Measurements from ENCODE around the gene XPNPEP3. TPM values are rescaled to one million over a fixed set of nuclear protein-coding genes. Genes with fewer than 3 reads are reported as not detected.
"Not testable (repeated sequence)": the region's sequence is repeated elsewhere in the genome, so short reads cannot be mapped to it uniquely, and the experiment has no call there.

The XPNPEP3 gene
- total RNA-seq, 1 donor from 2014 or later: 5.5 TPM

DNA sequence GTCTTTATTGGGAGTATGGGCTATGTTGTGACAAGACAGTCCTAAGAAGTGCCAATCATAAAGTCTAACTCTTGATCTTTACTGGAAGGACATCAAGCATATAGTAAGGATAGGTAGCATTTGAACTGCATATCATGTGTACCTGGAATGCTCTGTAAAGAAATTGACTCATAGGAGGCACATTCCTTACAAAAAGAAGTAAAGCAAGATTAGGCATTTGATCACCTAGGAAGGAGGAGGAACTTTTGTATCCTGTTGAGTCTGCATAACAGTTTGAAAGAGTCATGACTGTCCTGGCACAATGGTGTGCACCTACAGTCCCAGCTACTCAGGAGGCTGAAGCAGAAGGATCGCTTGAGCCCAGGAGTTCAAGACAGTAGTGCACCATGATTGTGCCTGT lies 47.2 kb downstream of the XPNPEP3 start:
- peaks cover 5% of the 10 kb centered on the region for H3K36me3 ChIP-seq (ENCODE audit: control insufficient read depth, insufficient read depth, low read length)
- peak; percentile 71 for DNase-seq (ENCODE audit: low read depth)
- no peak for FAIRE-seq
- H3K27me3 ChIP-seq (ENCODE audit: control insufficient read depth, insufficient read depth, low read length): no peaks in the 10 kb centered on the region
- TF ChIP-seq, protein P1, sequence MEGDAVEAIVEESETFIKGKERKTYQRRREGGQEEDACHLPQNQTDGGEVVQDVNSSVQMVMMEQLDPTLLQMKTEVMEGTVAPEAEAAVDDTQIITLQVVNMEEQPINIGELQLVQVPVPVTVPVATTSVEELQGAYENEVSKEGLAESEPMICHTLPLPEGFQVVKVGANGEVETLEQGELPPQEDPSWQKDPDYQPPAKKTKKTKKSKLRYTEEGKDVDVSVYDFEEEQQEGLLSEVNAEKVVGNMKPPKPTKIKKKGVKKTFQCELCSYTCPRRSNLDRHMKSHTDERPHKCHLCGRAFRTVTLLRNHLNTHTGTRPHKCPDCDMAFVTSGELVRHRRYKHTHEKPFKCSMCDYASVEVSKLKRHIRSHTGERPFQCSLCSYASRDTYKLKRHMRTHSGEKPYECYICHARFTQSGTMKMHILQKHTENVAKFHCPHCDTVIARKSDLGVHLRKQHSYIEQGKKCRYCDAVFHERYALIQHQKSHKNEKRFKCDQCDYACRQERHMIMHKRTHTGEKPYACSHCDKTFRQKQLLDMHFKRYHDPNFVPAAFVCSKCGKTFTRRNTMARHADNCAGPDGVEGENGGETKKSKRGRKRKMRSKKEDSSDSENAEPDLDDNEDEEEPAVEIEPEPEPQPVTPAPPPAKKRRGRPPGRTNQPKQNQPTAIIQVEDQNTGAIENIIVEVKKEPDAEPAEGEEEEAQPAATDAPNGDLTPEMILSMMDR (IDR thresholded peaks at IDR 0.05; ENCODE audit: insufficient read depth, low read length, severe bottlenecking): no peak
- no peak overlapping the region for H3K4me3 ChIP-seq (ENCODE audit: low read depth, low read length)

DNA sequence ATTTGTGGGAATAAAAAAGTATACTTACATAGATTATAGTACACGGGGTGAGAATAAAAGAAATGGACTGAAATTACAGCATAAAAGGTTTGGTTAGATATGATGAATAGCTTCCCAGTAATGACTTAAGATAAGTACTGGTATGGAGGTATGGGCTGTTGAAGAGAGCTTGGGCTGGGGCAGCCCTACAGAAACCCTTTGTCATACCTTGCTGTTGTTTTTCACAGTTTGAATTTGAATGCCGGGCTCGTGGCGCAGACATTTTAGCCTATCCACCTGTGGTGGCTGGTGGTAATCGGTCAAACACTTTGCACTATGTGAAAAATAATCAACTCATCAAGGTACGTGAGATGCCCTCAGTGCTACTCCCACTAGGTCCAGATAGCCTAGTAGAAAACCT lies 51.9 kb downstream of the XPNPEP3 start:
- FAIRE-seq: no peak
- TF ChIP-seq, protein P1 (IDR thresholded peaks at IDR 0.05; ENCODE audit: insufficient read depth, low read length, severe bottlenecking): no peak
- H3K4me3 ChIP-seq (ENCODE audit: low read depth, low read length): no peak overlapping the region
- no peaks in the 10 kb centered on the region for H3K27me3 ChIP-seq (ENCODE audit: control insufficient read depth, insufficient read depth, low read length)
- DNase-seq (ENCODE audit: low read depth): no peak
- H3K36me3 ChIP-seq (ENCODE audit: control insufficient read depth, insufficient read depth, low read length): peaks cover 4% of the 10 kb centered on the region

DNA sequence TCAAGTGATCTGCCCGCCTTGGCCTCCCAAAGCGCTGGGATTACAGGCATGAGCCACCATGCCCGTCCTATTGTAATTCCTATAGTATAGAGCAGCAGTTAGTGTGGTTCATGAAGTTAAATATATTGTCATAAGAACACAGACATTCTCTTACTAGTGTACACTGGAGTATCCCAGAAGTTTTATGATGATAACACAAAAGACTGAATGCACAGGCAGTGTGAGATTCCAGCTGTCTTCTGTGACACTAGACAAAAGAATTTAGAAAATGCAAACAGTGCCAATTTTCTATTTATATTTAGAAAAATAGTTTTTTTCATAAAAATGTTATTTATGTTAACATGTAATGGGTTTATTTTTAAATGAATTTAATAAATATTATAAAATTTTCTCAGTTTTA lies 54.8 kb downstream of the XPNPEP3 start:
- no peak for DNase-seq (ENCODE audit: low read depth)
- FAIRE-seq: no peak
- TF ChIP-seq, protein P1 (IDR thresholded peaks at IDR 0.05; ENCODE audit: insufficient read depth, low read length, severe bottlenecking): no peak
- peaks cover 5% of the 10 kb centered on the region for H3K36me3 ChIP-seq (ENCODE audit: control insufficient read depth, insufficient read depth, low read length)
- H3K4me3 ChIP-seq (ENCODE audit: low read depth, low read length): no peak overlapping the region
- no peaks in the 10 kb centered on the region for H3K27me3 ChIP-seq (ENCODE audit: control insufficient read depth, insufficient read depth, low read length)

DNA sequence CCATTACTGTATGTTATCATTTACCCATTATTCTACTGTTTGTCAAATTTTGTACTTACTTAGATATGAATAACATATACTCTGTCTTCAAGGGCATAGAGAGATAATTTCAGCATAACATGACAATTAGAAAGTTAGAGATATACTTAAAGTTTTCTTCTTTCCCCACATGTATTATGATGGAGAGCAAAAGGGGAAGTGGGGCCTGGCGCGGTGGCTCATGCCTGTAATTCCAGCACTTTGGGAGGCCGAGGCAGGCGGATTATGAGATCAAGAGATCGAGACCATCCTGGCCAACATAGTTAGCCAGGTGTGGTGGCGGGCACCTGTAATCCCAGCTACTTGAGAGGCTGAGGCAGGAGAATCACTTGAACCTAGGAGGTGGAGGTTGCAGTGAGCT lies 56.0 kb downstream of the XPNPEP3 start:
- DNase-seq (ENCODE audit: low read depth); H3K36me3 ChIP-seq (ENCODE audit: control insufficient read depth, insufficient read depth, low read length); FAIRE-seq; H3K4me3 ChIP-seq (ENCODE audit: low read depth, low read length); H3K27me3 ChIP-seq (ENCODE audit: control insufficient read depth, insufficient read depth, low read length): not testable (repeated sequence)

DNA sequence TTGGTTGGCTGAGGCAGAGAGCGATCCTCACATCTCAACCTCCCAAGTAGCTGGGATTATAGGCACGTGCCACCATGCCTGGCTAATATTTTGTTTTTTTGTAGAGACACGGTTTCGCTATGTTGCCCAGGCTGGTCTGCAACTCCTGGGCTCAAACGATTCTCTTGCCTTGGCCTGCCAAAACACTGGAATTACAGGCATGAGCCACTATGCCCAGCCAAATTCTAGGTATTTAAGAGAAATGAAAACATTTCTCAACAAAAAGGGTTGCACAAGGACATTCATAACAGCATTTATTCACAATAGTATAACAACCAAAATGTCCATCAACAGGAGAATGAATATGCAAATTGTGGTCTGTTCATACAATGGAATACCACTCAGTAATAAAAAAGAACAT lies 62.5 kb downstream of the XPNPEP3 start:
- Histone ChIP-seq H3K36me3 (ENCODE audit: control insufficient read depth, insufficient read depth, low read length) (peaks cover 6% of the 10 kb centered on the region), H3K4me3 (ENCODE audit: low read depth, low read length) (no peak overlapping the region), H3K27me3 (ENCODE audit: control insufficient read depth, insufficient read depth, low read length) (no peaks in the 10 kb centered on the region)
- DNase-seq (ENCODE audit: low read depth) (no peak), FAIRE-seq (no peak)
- TF ChIP-seq, protein P1 (IDR thresholded peaks at IDR 0.05; ENCODE audit: insufficient read depth, low read length, severe bottlenecking): no peak

DNA sequence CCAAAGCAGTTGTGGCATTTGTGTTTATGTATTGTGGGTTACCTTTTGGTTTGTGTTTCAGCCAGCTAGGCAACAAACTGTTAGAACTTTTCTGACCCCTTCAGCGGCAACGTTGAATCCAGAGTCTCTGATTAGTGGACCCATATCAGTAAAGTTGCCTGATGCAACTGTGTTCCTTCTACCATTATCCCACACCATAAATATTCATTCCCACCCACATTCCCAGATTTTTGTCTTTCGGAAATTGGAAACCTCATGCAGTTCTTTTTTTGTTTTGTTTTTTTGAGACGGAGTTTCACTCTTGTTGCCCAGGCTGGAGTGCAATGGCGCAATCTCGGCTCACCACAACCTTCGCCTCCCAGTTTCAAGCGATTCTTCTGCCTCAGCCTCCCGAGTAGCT lies 63.6 kb downstream of the XPNPEP3 start:
- H3K36me3 ChIP-seq (ENCODE audit: control insufficient read depth, insufficient read depth, low read length): peaks cover 10% of the 10 kb centered on the region
- TF ChIP-seq, protein P1 (IDR thresholded peaks at IDR 0.05; ENCODE audit: insufficient read depth, low read length, severe bottlenecking): no peak
- no peak overlapping the region for H3K4me3 ChIP-seq (ENCODE audit: low read depth, low read length)
- no peak for DNase-seq (ENCODE audit: low read depth)
- FAIRE-seq: no peak
- H3K27me3 ChIP-seq (ENCODE audit: control insufficient read depth, insufficient read depth, low read length): no peaks in the 10 kb centered on the region

All from bronchial epithelial cell (primary cell).